ENCODE results near the gene TUBD1.
"Not testable (repeated sequence)": the region's sequence is repeated elsewhere in the genome, so short reads cannot be mapped to it uniquely, and the experiment has no call there.

TUBD1 gene

DNA sequence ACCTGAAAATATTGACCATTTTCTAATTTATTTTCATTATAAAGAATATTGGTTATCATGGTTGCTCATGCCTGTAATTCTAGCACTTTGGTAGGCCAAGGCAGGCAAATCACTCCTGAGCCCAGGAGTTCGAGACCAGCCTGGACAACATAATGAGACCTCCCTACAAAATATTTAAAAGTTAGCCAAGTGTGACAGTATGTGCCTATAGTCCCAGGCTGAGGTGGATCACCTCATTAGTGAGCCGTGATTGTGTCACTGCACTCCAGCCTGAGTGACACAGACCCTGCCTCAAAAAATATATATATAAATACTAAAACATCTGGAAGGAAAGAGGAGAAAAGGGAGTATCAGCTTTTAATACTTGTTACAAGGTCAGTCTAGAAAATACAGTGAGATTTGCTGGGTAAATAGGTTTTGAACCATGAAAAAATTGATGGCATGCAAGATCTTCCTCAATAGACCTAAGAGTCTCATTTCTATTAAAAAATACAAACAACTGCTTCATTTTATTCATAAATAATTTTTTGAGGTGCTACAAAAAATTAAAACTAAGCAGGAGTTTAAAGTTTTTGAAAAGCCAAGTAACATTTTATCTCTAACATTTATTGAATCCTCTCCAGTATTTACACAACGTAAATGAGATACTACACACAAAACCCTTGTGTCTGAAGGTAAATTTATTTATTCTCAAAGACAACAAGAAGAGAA, 47.7 kb downstream of the TUBD1 start:
- peak; percentile 71 for DNase-seq

DNA sequence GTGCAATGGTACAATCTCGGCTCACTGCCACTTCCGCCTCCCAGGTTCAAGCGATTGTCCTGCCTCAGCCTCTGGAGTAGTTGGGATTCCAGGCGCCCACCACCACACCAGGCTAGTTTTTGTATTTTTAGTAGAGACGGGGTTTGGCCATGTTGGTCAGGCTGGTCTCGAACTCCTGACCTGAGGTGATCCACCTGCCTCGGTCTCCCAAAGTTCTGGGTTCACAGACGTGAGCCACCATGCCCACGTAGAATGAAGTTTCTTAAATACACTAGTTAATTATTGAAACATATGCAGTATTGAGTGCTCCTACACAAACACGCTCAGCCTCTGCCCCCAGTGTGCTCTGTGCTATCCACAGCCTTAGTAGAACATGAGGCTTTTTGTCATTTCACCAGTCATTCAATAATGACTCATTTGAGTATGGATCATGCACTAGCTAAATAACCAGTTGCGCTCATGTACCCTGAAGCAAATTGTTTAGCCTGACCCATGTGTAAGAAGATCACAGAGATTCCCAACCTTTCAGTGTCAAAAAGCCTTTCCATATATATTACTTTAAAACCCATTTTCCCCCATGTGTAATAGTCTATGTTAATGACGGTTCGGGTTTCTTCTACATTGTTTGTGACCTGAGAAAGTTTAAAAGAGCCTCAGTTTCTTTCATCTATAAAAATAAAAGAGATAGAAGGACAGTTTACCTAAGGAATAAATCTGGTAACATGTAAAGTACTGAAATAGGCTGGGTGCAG, 49.7 kb downstream of the TUBD1 start:
- DNase-seq, result peak; percentile 98

DNA sequence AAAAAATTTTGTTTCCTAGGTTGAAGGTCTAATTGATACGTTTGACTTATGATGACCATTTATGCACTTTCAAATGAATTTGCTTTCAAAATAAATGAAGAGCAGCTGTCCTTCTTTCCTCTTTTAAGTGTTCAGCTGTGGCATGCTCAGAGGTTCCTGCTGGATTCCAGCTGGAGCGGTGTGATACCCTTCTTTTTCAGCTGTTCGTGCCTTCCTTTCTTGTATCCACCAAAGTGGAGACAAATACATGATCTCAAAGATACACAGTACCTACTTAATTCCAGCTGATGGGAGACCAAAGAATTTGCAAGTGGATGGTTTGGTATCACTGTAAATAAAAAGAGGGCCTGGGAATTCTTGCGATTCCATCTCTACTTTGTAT, 50.9 kb downstream of the TUBD1 start:
- not testable (repeated sequence) for DNase-seq

DNA sequence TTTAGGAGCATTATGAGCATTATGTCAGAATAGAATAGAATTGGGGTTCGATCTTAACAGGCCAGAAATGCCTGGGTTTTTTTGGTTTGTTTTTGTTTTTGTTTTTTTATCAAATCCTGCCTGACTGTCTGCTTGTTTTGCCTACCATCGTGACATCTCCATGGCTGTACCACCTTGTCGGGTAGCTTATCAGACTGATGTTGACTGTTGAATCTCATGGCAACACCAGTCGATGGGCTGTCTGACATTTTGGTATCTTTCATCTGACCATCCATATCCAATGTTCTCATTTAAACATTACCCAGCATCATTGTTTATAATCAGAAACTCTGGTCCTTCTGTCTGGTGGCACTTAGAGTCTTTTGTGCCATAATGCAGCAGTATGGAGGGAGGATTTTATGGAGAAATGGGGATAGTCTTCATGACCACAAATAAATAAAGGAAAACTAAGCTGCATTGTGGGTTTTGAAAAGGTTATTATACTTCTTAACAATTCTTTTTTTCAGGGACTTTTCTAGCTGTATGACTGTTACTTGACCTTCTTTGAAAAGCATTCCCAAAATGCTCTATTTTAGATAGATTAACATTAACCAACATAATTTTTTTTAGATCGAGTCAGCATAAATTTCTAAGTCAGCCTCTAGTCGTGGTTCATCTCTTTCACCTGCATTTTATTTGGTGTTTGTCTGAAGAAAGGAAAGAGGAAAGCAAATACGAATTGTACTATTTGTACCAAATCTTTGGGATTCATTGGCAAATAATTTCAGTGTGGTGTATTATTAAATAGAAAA, 51.5 kb downstream of the TUBD1 start:
- DNase-seq, result peak; percentile 58

DNA sequence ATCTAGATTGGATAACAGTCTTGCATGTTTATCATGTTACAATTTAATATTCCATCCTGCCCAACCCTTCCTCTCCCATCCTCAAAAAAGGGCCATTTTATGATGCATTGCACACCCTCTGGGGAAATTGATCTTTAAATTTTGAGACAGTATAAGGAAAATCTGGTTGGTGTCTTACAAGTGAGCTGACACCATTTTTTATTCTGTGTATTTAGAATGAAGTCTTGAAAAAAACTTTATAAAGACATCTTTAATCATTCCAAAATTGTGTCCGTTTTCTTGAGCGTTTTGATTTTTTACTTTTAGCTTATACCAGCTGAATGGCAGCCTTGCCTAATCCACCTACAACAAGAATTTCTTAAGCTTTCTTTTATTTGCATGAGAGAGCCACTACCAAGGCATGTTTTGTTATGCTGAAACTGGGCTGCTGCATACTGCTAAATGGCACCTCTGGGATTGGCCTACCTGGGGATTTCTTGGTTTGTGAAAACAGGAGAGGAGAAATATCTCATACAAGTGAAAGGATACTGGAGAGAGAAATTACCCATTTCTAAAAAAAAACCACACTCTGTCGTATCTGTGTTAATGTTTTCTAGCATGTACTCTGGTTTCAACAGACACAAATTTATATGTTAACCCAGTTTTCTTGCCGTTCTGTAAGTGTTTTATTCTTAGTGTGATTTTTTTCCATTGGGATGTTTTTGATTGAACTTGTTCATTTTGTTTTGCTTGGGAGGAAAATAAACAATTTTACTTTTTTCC, 52.2 kb downstream of the TUBD1 start:
- peak; percentile 50 for DNase-seq

DNA sequence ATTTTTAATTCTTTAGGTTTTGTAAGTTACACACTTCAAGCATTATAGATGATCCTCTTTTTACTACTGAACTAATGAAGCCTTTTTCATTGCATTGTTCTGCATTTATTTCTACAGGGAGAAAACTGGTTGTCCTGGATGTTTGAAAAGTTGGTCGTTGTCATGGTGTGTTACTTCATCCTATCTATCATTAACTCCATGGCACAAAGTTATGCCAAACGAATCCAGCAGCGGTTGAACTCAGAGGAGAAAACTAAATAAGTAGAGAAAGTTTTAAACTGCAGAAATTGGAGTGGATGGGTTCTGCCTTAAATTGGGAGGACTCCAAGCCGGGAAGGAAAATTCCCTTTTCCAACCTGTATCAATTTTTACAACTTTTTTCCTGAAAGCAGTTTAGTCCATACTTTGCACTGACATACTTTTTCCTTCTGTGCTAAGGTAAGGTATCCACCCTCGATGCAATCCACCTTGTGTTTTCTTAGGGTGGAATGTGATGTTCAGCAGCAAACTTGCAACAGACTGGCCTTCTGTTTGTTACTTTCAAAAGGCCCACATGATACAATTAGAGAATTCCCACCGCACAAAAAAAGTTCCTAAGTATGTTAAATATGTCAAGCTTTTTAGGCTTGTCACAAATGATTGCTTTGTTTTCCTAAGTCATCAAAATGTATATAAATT, 53.0 kb downstream of the TUBD1 start:
- DNase-seq, result peak; percentile 45

DNA sequence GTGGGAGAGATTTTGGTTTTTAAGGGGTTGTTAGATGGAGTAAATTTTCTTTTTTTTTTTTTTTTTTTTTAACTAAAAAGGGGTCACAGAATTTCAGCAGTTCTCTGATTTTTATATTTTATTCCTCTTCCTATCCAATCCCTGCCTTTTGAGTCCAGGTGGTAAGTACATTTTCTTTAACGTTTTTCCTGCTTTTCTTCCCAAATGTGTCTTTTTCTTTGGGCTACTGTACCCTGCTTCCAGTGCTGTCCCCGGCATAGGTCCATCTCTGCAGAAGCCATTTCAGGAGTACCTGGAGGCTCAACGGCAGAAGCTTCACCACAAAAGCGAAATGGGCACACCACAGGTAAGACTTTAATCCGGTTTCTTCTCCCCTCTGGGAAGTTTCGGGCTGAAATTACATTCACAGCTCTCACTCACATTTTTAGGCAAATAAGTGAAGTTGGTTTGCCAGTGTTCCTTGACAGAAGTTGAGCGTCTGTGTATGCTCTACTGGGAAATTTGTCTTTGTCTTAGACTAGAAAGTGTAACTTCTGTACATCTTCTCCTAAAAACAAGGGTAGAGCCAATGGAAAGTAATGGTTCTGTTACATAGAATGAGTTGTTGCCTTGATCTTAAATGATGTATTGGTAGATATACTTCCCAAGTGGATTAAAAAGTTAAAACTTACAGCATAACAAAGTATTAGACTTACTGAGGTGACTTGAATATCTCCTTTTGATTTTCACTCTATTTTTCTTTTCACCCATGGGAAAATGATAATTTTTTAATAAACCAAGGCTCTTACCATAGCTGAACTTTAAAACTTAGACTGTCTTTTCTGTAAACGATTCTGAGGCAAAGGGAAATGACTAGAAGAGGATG, 54.5 kb downstream of the TUBD1 start:
- DNase-seq, result peak; percentile 53

DNA sequence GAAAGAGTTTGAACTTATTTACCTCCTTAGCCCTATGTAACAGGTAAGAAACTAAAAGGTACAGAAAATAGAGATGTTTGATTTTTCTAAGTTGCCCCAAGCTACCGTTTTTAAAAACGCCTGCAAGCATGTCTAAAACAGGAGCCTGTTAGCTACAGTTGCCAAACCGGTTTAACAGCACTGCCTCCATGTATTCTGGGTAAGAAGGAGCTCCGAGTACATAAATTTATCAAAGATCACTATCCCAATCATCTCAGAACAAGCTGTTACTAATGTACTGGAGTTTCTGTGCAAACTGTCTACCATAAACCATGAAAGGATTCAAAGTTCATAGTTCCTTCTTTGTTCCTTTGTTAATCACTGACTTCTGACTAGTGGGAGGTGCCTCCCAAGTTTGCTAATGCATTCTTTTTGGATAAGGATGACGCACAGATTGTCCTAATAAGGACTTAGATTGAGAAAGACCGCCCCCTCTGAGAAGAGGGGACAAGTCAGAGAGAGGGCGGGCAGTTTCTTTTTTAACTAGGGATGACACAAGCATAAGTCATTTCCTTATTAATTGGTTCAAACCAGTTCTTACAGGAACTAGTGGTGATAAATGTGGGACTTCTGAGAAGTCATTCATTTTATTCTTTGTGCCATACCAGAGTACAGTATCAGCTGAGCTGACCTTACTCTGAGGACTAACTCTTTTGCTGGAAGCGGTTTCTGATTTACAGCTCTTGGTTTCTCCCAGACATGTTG, 55.3 kb downstream of the TUBD1 start:
- peak; percentile 100 for DNase-seq

DNA sequence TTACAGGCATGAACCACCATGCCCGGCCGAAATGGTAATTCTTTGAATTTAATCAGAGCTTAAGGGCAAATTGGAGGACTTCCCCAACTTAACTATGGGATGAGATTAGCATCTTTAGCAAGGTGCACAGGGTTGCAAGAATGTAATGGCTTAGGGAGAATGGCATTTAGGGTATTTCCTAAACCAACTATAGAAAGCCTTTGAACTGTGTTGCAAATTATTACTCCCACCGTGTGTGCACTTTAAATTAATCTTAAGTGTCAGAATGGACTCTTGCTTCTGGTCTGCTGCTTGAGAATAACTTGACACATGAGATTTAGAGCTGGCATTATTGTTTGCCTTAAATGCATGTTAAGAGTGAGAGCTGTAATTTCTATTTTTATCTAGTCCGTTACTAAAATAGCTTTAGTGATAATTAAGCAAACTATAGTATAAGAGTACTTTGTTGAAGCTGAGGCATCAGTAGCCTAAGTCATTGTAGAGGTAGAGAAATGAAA, 59.8 kb downstream of the TUBD1 start:
- no peak for DNase-seq

DNA sequence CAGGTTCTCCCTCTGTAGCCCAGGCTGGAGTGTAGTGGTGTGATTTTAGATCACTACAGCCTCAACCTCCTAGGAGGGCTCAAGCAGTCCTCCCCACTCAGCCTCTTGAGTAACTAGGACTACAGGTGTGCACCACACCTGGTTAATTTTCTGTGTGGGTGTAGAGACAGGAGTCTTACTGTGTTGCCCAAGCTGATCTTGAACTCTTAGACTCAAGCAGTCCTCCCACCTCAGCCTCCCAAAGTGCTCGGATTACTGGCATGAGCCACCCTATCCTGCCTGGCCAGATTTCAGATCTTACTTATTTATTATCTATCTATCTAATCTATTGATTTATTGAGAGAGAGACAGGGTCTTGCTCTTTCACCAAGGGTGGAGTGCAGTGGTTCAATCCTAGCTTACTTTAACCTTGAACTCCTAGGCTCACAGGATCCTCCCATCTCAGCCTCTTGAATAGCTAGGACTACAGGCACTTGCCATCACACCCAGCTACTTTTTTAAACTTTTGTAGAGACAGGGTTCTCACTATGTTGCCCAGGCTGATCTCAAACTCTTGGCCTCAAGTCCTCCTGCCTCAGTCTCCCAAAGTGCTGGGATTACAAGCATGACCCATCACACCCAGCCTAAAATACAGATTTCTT, 61.8 kb downstream of the TUBD1 start:
- no peak for DNase-seq

DNA sequence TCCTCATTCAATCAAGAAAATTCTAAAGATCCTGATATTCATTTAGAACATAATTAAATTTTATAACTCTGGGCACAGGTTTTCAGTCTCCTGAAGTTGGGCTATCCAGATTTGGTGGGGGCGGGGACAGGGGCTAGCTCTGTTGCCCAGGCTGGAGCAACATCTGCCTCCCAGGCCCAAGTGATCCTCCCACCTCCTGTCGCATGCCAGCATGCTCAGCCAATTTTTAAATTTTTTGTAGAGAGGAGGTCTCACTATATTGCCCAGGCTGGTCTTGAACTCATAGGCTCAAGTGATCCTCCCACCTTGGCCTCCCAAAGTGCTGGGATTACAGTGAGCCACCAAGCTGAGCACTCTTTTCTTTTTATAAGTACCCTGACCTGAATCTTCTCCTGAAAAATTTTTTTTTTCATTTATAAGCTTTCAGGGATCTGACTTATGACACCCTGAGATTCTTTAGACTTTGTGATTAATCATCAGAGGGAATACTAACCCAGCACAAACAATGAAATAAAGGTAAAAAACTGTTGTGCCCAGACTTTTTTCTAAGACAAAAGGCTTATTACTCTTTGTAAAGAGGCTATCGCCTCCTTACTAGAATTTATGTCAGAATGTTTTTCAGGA, 62.6 kb downstream of the TUBD1 start:
- DNase-seq, result peak; percentile 88

DNA sequence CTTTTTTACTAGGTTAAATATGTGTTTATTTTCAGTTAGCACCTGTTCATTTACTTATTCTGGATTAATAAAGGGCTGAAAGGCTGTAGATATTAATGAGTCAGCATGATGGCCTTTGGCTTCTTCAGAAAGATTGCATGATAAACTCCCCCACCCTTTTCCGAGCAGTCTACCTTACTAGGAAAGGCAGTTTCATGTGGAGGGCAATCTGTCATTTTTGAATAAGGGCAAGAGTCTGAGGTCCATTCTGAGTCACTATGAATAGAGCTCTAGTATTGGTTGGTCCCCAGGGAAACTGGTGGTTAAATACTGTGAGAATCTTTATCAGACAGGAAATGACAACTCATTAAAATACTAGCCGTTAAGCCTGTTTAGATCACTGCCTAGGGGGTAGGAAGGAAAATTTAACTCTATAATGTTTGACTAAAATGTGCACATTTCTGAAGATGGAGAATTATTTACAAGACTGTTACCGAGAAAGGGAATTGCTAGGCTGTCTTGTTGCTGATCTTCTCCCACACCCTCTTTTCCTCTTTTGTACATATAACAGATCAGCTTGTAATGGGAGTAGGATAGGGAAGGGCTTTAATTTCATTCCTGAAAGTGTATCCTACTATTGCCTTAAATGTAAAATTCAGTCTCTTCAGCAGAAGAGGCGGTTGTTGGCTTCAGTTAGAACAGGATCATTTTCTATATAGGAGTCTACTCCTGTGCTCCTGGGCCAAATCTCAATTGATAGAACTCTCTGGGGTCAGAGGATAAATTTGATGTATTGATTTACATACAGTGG, 63.3 kb downstream of the TUBD1 start:
- peak; percentile 100 for DNase-seq

DNA sequence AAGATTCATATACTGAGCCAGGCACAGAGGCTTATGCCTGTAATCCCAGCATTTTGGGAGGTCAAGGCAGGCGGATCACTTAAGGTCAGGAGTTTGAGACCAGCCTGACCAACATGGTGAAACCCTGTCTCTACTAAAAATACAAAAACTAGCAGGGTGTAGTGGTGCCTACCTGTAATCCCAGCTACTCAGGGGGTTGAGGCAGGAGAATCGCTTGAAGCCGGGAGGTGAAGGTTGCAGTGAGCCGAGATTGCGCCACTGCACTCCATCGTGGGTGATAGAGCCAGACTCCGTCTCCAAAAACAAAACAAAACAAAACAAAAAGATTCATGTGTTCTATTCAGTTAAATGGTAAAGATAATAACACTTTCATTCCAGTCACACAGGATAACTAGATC, 63.9 kb downstream of the TUBD1 start:
- not testable (repeated sequence) for DNase-seq

DNA sequence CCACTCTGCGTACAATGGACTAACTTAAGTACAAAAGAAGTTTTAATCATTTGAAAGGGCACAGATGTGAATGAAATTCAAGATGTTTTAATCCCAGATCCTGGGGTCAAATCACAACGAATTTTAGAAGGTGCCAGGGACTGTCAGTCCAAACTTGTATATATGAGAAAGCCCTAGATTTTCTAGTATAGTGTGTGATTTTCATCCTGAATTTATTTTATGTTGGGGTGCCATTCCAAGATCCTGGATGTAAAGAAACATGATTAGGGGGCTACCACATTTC, 64.3 kb downstream of the TUBD1 start:
- no peak for DNase-seq

DNA sequence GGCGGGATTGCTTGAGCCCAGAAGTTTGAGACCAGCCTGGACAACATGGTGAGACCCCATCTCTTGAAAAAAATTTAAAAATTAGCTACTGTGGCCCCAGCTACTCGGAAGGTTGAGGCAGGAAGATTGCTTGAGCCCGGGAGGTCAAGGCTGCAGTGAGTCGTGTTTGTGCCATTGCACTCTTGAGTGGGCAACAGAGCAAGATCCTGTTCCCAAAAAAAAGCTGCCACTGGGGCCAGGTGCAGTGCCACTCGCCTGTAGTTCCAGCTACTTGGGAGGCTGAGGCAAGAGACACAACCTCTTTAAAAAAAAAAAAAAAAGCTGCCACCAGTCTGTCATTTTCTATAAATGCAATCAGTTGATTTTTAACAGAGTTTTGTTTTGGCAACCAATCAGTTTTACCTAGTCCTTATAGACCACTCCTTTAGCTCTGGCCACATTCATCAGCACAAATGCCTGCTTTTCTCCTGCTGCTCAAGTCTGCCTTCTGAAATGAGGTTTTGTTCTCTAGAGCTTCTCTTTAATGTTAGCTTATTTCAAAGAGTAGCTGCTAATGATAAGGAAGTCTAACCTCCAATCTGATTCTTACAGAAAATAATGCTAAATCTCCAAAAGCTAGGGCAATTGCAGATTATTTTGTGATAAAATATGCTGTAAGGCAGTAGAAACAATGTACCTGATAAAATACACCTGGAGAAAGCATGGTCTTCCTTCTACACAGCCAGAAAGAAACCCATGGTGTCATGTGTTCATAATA, 64.8 kb downstream of the TUBD1 start:
- DNase-seq, result no peak

DNA sequence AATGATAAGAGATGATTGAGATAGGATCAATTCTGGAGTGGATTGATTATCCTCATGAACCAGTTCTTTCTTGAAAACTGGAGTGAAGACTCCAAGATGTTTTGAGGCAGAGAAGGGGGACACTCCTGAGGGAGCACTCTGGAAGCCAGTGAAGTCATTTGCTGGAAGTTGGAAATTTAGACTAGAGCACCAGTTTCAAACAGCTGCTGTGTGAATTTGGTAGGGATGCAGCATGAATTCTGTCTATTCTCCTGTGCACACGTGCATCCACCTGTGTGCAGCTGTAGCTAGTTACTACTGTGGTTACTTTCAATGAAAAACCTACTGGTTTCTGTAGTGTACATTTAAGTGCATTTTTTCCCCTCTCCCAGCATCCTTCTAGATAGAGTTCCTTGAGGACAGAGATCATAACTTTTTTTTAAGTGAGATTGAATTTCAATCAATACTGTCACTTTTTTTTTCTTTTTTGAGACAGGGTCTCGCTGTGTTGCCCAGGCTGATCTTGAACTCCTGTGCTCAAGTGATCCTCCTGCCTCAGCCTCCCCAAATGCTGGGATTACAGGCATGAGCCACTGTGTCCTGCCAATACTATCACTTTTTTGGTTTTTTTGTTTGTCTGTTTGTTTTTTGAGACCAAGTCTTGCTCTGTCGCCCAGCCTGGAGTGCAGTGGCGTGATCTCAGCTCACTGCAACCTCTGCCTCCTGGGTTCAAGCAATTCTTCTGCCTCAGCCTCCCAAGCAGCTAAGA, 65.9 kb downstream of the TUBD1 start:
- no peak for DNase-seq

All from fibroblast of skin of back (primary cell).